Retinal pigment epithelial cell (primary cell): ENCODE data around the gene GFAP.

Experiments used
- DNase-seq: peaks from one replicate; pipeline ENCODE4 v3.0.0-alpha.2; 2010; ENCODE audit warnings: low read depth
- H3K4me3 ChIP-seq: 2 replicates; pipeline ENCODE4 v1.5.1; 2011; ENCODE audit warnings: mild to moderate bottlenecking, low read length, control low read depth, moderate library complexity
- CTCF ChIP-seq: conservative IDR thresholded peaks from 2 replicates; pipeline ENCODE4 v1.5.1; 2011; ENCODE audit warnings: low read depth, low read length, control low read depth, inconsistent platforms

Gene GFAP

GRCh38 chr17:44930667-44931066, 15.4 kb upstream of the GFAP start:
- no peak for DNase-seq
- H3K4me3 ChIP-seq: no peak overlapping the region
- TF ChIP-seq CTCF: no peak

GRCh38 chr17:44928950-44929720, 13.8 kb upstream of the GFAP start:
- no peak for DNase-seq
- TF ChIP-seq CTCF: no peak
- H3K4me3 ChIP-seq: no peak overlapping the region

DNA sequence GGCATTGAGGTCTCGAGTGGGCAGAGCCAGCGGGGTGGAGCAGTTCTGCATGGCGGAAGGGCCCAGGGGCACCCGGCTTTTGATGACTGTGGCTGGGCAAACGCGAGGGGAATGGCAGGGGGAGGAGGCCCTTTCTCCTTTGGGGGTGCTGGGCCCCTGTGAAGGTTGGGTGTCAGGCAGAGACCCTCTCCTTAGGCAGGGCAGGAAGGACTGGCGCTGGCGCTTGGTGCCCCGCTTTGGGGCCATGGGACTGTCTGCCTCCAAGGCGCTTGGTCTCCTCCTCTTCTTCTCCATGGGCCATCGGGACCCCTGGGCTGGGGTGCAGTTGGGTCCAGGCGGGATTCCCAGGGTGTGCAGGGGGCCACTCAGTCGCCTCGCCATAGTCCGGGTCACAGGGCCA, 12.8 kb upstream of the GFAP start:
- H3K4me3 ChIP-seq: no peak overlapping the region
- no peak for TF ChIP-seq CTCF
- DNase-seq: no peak

GRCh38 chr17:44927696-44928095, 12.4 kb upstream of the GFAP start:
- no peak for DNase-seq
- TF ChIP-seq CTCF: no peak
- no peak overlapping the region for H3K4me3 ChIP-seq

DNA sequence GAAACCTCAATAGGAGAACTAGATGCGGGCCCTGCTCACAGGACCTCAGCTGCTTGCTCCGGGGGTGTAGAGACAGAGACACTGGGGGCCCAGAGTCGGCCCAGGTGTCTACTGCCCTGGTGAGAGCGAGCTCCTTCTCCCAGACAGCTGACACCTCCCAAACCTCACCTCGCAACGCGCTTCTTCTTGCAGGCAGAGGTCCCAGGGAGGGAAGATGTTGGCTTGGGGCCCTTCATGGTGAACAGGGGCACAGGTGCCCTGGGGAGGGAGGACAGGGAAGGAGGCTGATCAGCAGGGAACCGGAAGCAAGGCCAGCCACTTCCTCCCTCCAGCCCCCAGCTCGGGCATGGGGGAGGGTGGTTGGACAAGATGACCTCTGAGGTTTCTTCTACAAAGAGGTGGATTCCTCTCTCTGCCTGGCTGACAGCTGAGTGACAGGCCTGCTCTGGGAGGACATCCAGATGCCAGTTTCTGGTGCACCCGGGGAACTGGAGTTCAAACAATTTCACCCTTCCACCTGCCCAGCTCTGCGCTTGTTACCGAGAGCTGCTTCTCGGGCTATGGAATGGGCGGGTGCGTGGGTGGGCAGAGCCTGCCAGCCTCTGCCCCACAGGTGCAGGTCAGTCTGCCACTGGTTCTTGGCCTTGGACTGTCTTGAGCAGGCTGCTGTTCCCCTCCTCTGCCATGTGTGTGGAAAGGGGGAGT, 11.7 kb upstream of the GFAP start:
- TF ChIP-seq CTCF: no peak
- H3K4me3 ChIP-seq: no peak overlapping the region
- DNase-seq: no peak

- no peak overlapping the region for H3K4me3 ChIP-seq
- DNase-seq: no peak
- TF ChIP-seq CTCF: no peak
Observed at GRCh38 chr17:44925731-44926697, 10.7 kb upstream of the GFAP start.
